Endothelial cell of umbilical vein (primary cell): ENCODE results near the gene PRDX4. TPM values are rescaled to one million over a fixed set of nuclear protein-coding genes. Genes with fewer than 3 reads are reported as not detected.

ENCODE experiments used
- BruUV-seq: library from RNA; stranded (reverse); fragments of 400-500 nt; replicated peaks from 2 replicates; lab custom pipeline; 2021; lab: Mats Ljungman, UMichigan
- CTCF ChIA-PET: fragments of 300-600, 350-600 bp; sonication (Branson Sonifier 250); formaldehyde crosslinking; loops from one replicate; lab custom pipeline; 2021; ENCODE audit warnings: antibody characterized with exemption, inconsistent platforms; lab: Charles Lee
- POLR2A ChIA-PET: fragments of 300-600, 350-600 bp; sonication (Branson Sonifier 250); formaldehyde crosslinking; loops from one replicate; lab custom pipeline; 2021; ENCODE audit warnings: antibody characterized with exemption, inconsistent platforms; lab: Charles Lee
- DNase-seq: peaks from one replicate; pipeline ENCODE4 v3.0.0-alpha.2; 2011; ENCODE audit warnings: low read depth, low spot score
- FAIRE-seq: peaks from 2 replicates; lab custom pipeline; 2011; peaks lifted over from hg19 to GRCh38; lab: Jason Lieb, UNC
- H2AFZ ChIP-seq: 2 replicates; pipeline ENCODE4 v1.6.0; 2012; ENCODE audit warnings: low read depth, low read length, control low read depth, inconsistent platforms
- H3K27ac ChIP-seq: 2 replicates; pipeline ENCODE4 v1.5.1; 2011; ENCODE audit warnings: low read depth, mild to moderate bottlenecking, control low read depth, low read length, moderate library complexity; ENCODE audit not compliant: insufficient read depth
- H3K27me3 ChIP-seq, 2 experiments: 2 replicates each; pipeline versions ENCODE4 v1.6.0 to v1.6.1; 2011; ENCODE audit warnings: low read length in 2 of 2, mixed read lengths in 1 of 2; ENCODE audit not compliant: control insufficient read depth in 2 of 2, insufficient read depth in 2 of 2
- H3K36me3 ChIP-seq, 2 experiments: 2 replicates in 1 of 2; 3 replicates in 1 of 2; pipeline ENCODE4 v1.5.1; 2011; ENCODE audit warnings: low read length in 2 of 2, mild to moderate bottlenecking in 1 of 2, moderate library complexity in 1 of 2; ENCODE audit not compliant: control insufficient read depth in 2 of 2, insufficient read depth in 2 of 2; ENCODE audit errors: extremely low read depth in 1 of 2
- H3K4me1 ChIP-seq: 3 replicates; pipeline ENCODE4 v1.5.1; 2011; ENCODE audit warnings: mild to moderate bottlenecking, low read length; ENCODE audit not compliant: control insufficient read depth, insufficient read depth; ENCODE audit errors: extremely low read depth
- H3K4me2 ChIP-seq: 2 replicates; pipeline ENCODE4 v1.6.1; 2011; ENCODE audit warnings: low read length, control low read depth, mixed read lengths; ENCODE audit not compliant: insufficient read depth
- H3K4me3 ChIP-seq, 3 experiments: fragments of 200-600 bp in 1 of 3; sonication (generic), shearing (Covaris generic) in 1 of 3; replicated peaks in 1 of 3; 2 replicates each; pipeline ENCODE4 v1.5.1; 2011 to 2016; ENCODE audit warnings: control low read depth in 3 of 3, low read length in 3 of 3, mild to moderate bottlenecking in 2 of 3, inconsistent platforms in 1 of 3, low read depth in 1 of 3, moderate library complexity in 1 of 3; ENCODE audit not compliant: insufficient read depth in 1 of 3
- H3K79me2 ChIP-seq: 2 replicates; pipeline ENCODE4 v1.6.0; 2012; ENCODE audit warnings: low read length, inconsistent platforms; ENCODE audit not compliant: control insufficient read depth, insufficient read depth
- H3K9ac ChIP-seq: replicated peaks from 2 replicates; pipeline ENCODE3; 2011; ENCODE audit warnings: low read length, control low read depth; ENCODE audit not compliant: insufficient read depth; ENCODE audit errors: extremely low read depth
- H3K9me1 ChIP-seq: replicated peaks from 3 replicates; pipeline ENCODE4 v1.6.0; 2011; ENCODE audit warnings: mild to moderate bottlenecking, low read length; ENCODE audit not compliant: control insufficient read depth, insufficient read depth; ENCODE audit errors: extremely low read depth
- H3K9me3 ChIP-seq: replicated peaks from 2 replicates; pipeline ENCODE4 v1.5.1; 2012; ENCODE audit warnings: low read length, inconsistent platforms; ENCODE audit not compliant: control insufficient read depth, insufficient read depth
- H4K20me1 ChIP-seq: replicated peaks from 2 replicates; pipeline ENCODE3; 2011; ENCODE audit warnings: mild to moderate bottlenecking, low read length; ENCODE audit not compliant: control insufficient read depth, insufficient read depth; ENCODE audit errors: extremely low read depth
- CTCF ChIP-seq, 2 donors: IDR thresholded peaks; 1 replicate in 1 of 2; 2 replicates in 1 of 2; pipeline ENCODE4 v1.5.1; 2011; ENCODE audit warnings: low read length in 2 of 2, mild to moderate bottlenecking in 2 of 2, moderate library complexity in 2 of 2, control low read depth in 1 of 2, inconsistent platforms in 1 of 2, low read depth in 1 of 2; ENCODE audit not compliant: insufficient read depth in 1 of 2; ENCODE audit errors: extremely low read depth in 1 of 2
- EZH2 ChIP-seq: IDR thresholded peaks from 2 replicates; pipeline ENCODE4 v1.6.1; 2012; ENCODE audit warnings: borderline replicate concordance, low read depth, mild to moderate bottlenecking, moderate library complexity, low read length, inconsistent platforms; ENCODE audit not compliant: severe bottlenecking
- FOS ChIP-seq: IDR thresholded peaks from 2 replicates; pipeline ENCODE4 v1.6.1; 2011; ENCODE audit warnings: mild to moderate bottlenecking, low read length, moderate library complexity, borderline replicate concordance; ENCODE audit not compliant: insufficient read depth
- GATA2 ChIP-seq: IDR thresholded peaks from 2 replicates; pipeline ENCODE4 v1.7.0; 2011; ENCODE audit warnings: low read depth, mild to moderate bottlenecking, moderate library complexity, mixed read lengths, low read length; ENCODE audit not compliant: insufficient read length, insufficient read depth
- JUN ChIP-seq: IDR thresholded peaks from 2 replicates; pipeline ENCODE4 v1.6.1; 2011; ENCODE audit warnings: borderline replicate concordance, low read depth; ENCODE audit not compliant: insufficient read length, insufficient read depth
- MAX ChIP-seq: IDR thresholded peaks from 2 replicates; pipeline ENCODE4 v1.6.1; 2011; ENCODE audit not compliant: insufficient read depth, insufficient read length
- MYC ChIP-seq: IDR thresholded peaks from one replicate; pipeline ENCODE4 v1.6.1; 2011; ENCODE audit warnings: mild to moderate bottlenecking, low read depth, low read length
- POLR2A ChIP-seq: IDR thresholded peaks from 2 replicates; pipeline ENCODE4 v1.6.1; 2012; ENCODE audit warnings: low read depth, mild to moderate bottlenecking, control low read depth, low read length
- POLR2AphosphoS5 ChIP-seq: IDR thresholded peaks from 2 replicates; pipeline ENCODE4 v1.6.1; 2012; ENCODE audit warnings: low read depth, mild to moderate bottlenecking, control low read depth, low read length, moderate library complexity; ENCODE audit not compliant: insufficient read depth
- dilution Hi-C: fragments of 300-500 bp; cut with MboI; formaldehyde crosslinking; loops from one replicate; pipeline ENCODE4 v1.15.0; 2019; ENCODE audit warnings: low sequenced_read_pairs; ENCODE audit not compliant: extremely low pct_ligation_motif_present
- intact Hi-C: fragments of 100-400 bp; cut with micrococcal nuclease; formaldehyde crosslinking; loops from one replicate; pipeline ENCODE4 v1.10.0; 2022
- polyA plus RNA-seq, 4 experiments: library from polyadenylated mRNA; depleted of rRNA in 3 of 4; stranded (reverse) in 3 of 4; unstranded in 1 of 4; fragments of >200 nt; gene quantifications; 2 replicates each; pipeline versions ENCODE4 v1.2.1 to v1.2.3, GENCODE V29; 2011 to 2012; ENCODE audit warnings: missing spikeins in 1 of 4
- total RNA-seq: library from RNA; stranded (reverse); gene quantifications from 2 replicates; pipeline ENCODE4 v1.2.3, GENCODE V29; 2021

Gene PRDX4
- total and polyA plus RNA-seq, 2 donors (not counting 3 experiments of a cell fraction or from before 2014, with no cell fraction given), result 144 to 145 TPM

- Histone ChIP-seq H3K27me3 (no peaks in the 10 kb centered on the region), H3K4me3 (no peak overlapping the region), H4K20me1 (no peaks in the 10 kb centered on the region), H3K9me1 (no peaks in the 10 kb centered on the region), H3K36me3 (peaks cover 0 to 3% of the 10 kb centered on the region in 2 experiments), H3K9ac (no peak overlapping the region), H3K9me3 (no peaks in the 10 kb centered on the region), H3K4me1 (no peaks in the 10 kb centered on the region), H2AFZ (no peak overlapping the region), H3K4me2 (no peak overlapping the region), H3K79me2 (peaks cover 9% of the 10 kb centered on the region), H3K27ac (no peak overlapping the region)
- dilution Hi-C loops, result no loop called here
- BruUV-seq, result no TSS peak
- no peak for DNase-seq
- POLR2A ChIA-PET, result no interaction called here
- no peak for FAIRE-seq
- CTCF ChIA-PET, result interaction anchor here (0.6 kb wide), 1 partner anchor 9 kb away, joined by 3 read pairs; no protein-coding TSS in a partner anchor
- intact Hi-C loops, result no loop called here
- TF ChIP-seq EZH2 (no peak), MAX (no peak), POLR2A (no peak), FOS (no peak), POLR2AphosphoS5 (no peak), GATA2 (no peak), JUN (no peak), MYC (no peak), CTCF (IDR thresholded peaks at IDR 0.05; ENCODE audit: extremely low read depth in 1 of 2, insufficient read depth in 1 of 2, low read depth in 1 of 2, low read length in 2 of 2) (no peak)
These were observed 52.9 kb downstream of the PRDX4 start for GRCh38 chrX:23720117-23720677.
